DMS153 treated with DMSO at 0.1 percent for 48 hours (cell line): ENCODE results near the gene RAMP3.
"Not testable (repeated sequence)": the region's sequence is repeated elsewhere in the genome, so short reads cannot be mapped to it uniquely, and the experiment has no call there.

Experiments
- DNase-seq: peaks from one replicate; lab custom pipeline; 2025; ENCODE audit not compliant: unreplicated experiment; lab: John Stamatoyannopoulos, UW

Gene RAMP3

GRCh38 chr7:45190406-45191165, 33.0 kb downstream of the RAMP3 start:
- DNase-seq = no peak

GRCh38 chr7:45191396-45191795, 33.8 kb downstream of the RAMP3 start:
- no peak for DNase-seq

- DNase-seq = no peak
These were observed 35.0 kb downstream of the RAMP3 start for GRCh38 chr7:45192621-45193041.

- no peak for DNase-seq
These were observed 36.2 kb downstream of the RAMP3 start for GRCh38 chr7:45193828-45194227.

GRCh38 chr7:45196374-45196773, 38.8 kb downstream of the RAMP3 start:
- no peak for DNase-seq

- no peak for DNase-seq
These were observed 39.9 kb downstream of the RAMP3 start for GRCh38 chr7:45197461-45197860.

GRCh38 chr7:45198986-45199385, 41.4 kb downstream of the RAMP3 start:
- no peak for DNase-seq

GRCh38 chr7:45199506-45199905, 41.9 kb downstream of the RAMP3 start:
- no peak for DNase-seq

GRCh38 chr7:45202625-45203024, 45.0 kb downstream of the RAMP3 start:
- DNase-seq = no peak

GRCh38 chr7:45203036-45203435, 45.4 kb downstream of the RAMP3 start:
- DNase-seq = no peak

- no peak for DNase-seq
These were observed 45.9 kb downstream of the RAMP3 start for GRCh38 chr7:45203459-45203858.

GRCh38 chr7:45203936-45204445, 46.4 kb downstream of the RAMP3 start:
- no peak for DNase-seq

- not testable (repeated sequence) for DNase-seq
These were observed 48.7 kb downstream of the RAMP3 start for GRCh38 chr7:45206266-45206665.

GRCh38 chr7:45209909-45210308, 52.3 kb downstream of the RAMP3 start:
- DNase-seq = not testable (repeated sequence)

GRCh38 chr7:45211066-45211465, 53.5 kb downstream of the RAMP3 start:
- no peak for DNase-seq

GRCh38 chr7:45211958-45212357, 54.4 kb downstream of the RAMP3 start:
- DNase-seq = no peak

- no peak for DNase-seq
These were observed 55.0 kb downstream of the RAMP3 start for GRCh38 chr7:45212606-45213005.

GRCh38 chr7:45215601-45216062, 58.0 kb downstream of the RAMP3 start:
- no peak for DNase-seq

- DNase-seq = no peak
These were observed 58.6 kb downstream of the RAMP3 start for GRCh38 chr7:45216181-45216580.

- no peak for DNase-seq
These were observed 59.1 kb downstream of the RAMP3 start for GRCh38 chr7:45216622-45217165.

GRCh38 chr7:45217358-45217757, 59.8 kb downstream of the RAMP3 start:
- DNase-seq = no peak

- no peak for DNase-seq
These were observed 61.5 kb downstream of the RAMP3 start for GRCh38 chr7:45219130-45219529.
